ENCODE measurements around the gene GAS2L2.

The GAS2L2 gene

DNA sequence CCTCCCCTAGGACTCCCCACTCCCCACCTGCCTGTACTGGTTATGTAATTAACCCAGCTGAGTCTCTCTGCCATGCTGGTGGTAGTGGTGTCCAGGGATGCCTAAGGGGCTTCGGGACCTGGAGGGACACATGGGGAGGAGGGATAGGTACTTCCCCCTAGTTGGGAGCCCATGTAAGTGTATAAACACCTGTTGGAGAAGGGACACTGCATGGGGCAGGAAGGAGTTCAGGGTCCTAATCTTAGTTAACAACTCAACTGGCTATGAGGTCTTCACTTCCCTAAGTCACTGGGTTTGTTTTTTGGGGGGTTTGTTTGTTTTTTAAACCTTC lies 20.3 kb downstream of the GAS2L2 start:
- no peaks in the 10 kb centered on the region for H3K27me3 ChIP-seq (replicated peaks)
- TF ChIP-seq, protein P1, sequence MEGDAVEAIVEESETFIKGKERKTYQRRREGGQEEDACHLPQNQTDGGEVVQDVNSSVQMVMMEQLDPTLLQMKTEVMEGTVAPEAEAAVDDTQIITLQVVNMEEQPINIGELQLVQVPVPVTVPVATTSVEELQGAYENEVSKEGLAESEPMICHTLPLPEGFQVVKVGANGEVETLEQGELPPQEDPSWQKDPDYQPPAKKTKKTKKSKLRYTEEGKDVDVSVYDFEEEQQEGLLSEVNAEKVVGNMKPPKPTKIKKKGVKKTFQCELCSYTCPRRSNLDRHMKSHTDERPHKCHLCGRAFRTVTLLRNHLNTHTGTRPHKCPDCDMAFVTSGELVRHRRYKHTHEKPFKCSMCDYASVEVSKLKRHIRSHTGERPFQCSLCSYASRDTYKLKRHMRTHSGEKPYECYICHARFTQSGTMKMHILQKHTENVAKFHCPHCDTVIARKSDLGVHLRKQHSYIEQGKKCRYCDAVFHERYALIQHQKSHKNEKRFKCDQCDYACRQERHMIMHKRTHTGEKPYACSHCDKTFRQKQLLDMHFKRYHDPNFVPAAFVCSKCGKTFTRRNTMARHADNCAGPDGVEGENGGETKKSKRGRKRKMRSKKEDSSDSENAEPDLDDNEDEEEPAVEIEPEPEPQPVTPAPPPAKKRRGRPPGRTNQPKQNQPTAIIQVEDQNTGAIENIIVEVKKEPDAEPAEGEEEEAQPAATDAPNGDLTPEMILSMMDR (IDR thresholded peaks at IDR 0.05; ENCODE audit: low read depth, low read length, missing control alignments) = no peak
- H3K4me3 ChIP-seq (ENCODE audit: low read depth, low read length) = no peak overlapping the region
- no peak overlapping the region for H3K27ac ChIP-seq
- no peaks in the 10 kb centered on the region for H3K36me3 ChIP-seq (replicated peaks)
- DNase-seq = no peak
- in situ Hi-C loops (cut with HindIII; ENCODE audit: low pct_ligation_motif_present, low sequenced_read_pairs) = no loop called here

DNA sequence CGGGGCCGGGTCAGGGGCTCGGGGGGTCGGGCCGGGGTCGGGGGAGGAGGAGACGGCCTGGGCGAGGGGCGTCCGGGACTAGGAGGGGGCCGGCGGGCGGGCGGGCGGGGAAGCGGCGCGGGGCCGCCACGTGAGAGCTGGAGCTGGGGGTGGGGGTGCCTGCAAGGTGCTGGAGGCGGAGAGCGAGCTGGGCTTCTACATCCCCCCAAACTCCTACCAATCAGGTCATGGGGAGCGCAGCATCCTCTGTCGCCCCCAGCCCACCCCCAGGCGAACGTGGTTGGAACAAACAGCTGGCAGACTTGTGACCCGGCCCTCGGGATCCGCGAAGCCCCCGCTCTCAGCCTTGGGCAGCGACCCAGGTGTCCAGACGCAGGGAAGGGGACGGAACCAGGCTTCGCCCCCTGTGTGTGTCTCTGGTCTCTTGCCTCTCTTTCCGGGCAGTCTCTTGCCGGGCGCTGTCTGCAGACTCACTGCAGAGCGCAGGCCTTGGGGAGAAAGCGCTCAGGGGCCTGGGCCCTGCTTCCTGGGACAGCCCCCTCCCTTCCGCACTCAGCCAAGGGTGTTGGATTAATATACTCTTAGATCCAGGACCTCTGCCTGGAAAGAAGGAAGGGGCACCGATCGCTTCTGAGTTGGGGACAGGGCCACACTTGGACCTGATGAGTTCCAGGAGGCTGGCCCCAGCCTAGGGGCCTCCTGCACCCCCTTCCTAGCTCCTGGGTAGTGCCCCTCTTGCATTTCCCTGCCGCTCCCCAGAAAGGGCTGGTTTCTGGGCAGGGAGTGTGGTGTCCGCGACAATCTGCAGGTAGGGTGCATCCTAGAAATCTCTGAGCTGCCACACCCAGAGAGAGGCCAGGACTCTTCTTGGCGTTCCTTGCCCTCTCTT lies 20.9 kb downstream of the GAS2L2 start:
- DNase-seq = no peak
- H3K36me3 ChIP-seq (replicated peaks) = no peaks in the 10 kb centered on the region
- H3K27me3 ChIP-seq (replicated peaks) = no peaks in the 10 kb centered on the region
- peak overlapping the region; percentile 61 for H3K4me3 ChIP-seq (ENCODE audit: low read depth, low read length)
- TF ChIP-seq, protein P1 (IDR thresholded peaks at IDR 0.05; ENCODE audit: low read depth, low read length, missing control alignments) = no peak
- in situ Hi-C loops (cut with HindIII; ENCODE audit: low pct_ligation_motif_present, low sequenced_read_pairs) = no loop called here
- H3K27ac ChIP-seq = no peak overlapping the region

DNA sequence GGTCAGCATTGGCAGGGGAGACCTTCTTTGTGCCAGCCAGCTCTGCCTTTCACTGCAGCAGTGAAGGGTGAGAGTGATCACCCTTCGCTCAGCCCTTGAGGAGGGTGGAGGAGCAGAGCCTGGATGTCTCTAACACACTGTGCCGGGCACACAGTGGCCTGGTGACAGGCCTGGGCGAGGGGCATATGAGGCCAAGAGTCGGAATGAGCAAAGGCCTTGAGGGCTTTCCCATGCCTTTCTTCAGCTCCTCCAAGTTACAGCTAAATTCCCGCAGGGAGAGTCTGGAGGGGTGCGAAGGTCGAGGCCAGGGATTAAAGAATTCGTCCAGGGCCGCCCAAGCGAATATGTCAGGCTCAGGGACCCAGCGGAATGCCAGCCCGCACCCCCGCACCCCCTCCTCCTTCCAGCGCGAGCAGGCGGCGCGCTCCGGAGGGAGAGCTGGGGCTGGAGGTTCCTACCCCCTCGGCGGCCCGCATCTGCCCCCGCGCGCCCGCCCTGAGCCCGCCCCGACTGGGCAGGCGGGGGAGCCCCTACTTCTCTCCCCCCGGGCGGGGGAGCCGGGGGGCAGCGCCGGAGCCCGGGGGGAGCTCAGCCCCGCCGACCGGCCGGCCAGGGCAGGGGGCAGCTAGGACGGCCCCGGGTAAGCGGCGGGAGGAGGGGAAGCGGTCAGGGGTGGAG lies 21.7 kb downstream of the GAS2L2 start, which contains the start of gene RASL10B:
Gene RASL10B, plus strand, starts transcription at position 401 of the 678 bp plus-strand sequence. CDS start 3,546 bp downstream, outside the sequence.
- H3K27me3 ChIP-seq (replicated peaks) = no peaks in the 10 kb centered on the region
- TF ChIP-seq, protein P1 (IDR thresholded peaks at IDR 0.05; ENCODE audit: low read depth, low read length, missing control alignments) = no peak
- in situ Hi-C loops (cut with HindIII; ENCODE audit: low pct_ligation_motif_present, low sequenced_read_pairs) = no loop called here
- peak within 1 kb of the TSS; percentile 61 for H3K4me3 ChIP-seq (ENCODE audit: low read depth, low read length)
- H3K36me3 ChIP-seq (replicated peaks) = no peaks in the 10 kb centered on the region
- peak; percentile 29 for DNase-seq
- H3K27ac ChIP-seq = no peak within 1 kb of the TSS

DNA sequence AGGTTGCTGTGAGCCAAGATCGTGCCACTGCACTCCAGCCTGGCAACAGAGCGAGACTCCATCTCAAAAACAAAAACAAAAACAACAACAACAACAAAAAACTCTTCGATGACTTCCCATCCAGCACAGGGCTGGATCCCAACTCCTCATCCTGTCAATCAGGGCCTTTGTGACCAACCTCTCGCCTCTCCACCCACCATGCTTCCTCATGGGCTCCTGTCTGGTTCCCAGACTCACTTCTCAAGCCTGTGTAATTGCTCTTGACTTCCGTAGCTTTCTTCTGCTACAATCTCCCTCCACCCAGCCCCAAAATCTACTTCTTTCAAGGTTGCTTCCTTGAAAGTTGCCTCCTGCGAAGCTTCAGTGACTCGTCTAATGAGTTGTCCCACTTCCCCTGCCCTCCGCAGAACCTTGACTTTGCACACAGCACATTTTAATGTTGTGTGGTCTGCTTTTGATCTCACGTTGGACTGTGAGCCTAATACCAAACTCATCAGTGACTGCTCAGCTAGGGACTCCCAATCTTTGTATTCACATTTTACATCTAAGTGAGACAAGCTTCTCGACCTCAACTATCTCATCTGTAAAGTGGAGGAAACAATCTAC lies 22.5 kb downstream of the GAS2L2 start:
- DNase-seq = no peak
- in situ Hi-C loops (cut with HindIII; ENCODE audit: low pct_ligation_motif_present, low sequenced_read_pairs) = no loop called here
- no peaks in the 10 kb centered on the region for H3K36me3 ChIP-seq (replicated peaks)
- H3K27ac ChIP-seq = no peak overlapping the region
- no peak overlapping the region for H3K4me3 ChIP-seq (ENCODE audit: low read depth, low read length)
- TF ChIP-seq, protein P1 (IDR thresholded peaks at IDR 0.05; ENCODE audit: low read depth, low read length, missing control alignments) = no peak
- no peaks in the 10 kb centered on the region for H3K27me3 ChIP-seq (replicated peaks)

DNA sequence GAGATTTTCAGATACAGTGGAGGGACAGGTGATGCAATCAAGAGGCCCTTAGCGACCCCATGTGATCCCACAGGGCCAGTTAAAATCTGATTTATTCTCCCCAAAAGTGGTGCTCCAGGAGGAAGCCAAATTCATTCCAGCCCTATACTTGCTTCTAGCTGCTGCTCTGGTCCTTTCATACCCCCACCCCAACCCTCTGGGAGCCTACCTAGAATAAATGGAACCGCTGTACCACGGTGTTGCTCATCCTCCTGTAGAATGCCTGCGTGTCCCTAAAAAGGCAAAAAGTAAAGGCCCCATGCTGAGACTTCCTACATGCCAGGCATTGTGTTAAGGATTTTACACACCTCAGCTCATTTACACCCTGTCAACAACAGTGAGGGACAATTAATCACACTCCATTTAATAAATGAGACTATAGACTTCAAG lies 23.6 kb downstream of the GAS2L2 start:
- TF ChIP-seq, protein P1 (IDR thresholded peaks at IDR 0.05; ENCODE audit: low read depth, low read length, missing control alignments) = no peak

More for the DNA sequence above, 23.6 kb downstream of the GAS2L2 start:
- Histone ChIP-seq H3K27me3 (replicated peaks) (no peaks in the 10 kb centered on the region), H3K4me3 (ENCODE audit: low read depth, low read length) (no peak overlapping the region), H3K36me3 (replicated peaks) (peaks cover 6% of the 10 kb centered on the region), H3K27ac (no peak overlapping the region)
- in situ Hi-C loops (cut with HindIII; ENCODE audit: low pct_ligation_motif_present, low sequenced_read_pairs) = no loop called here
- DNase-seq = no peak

All from brain microvascular endothelial cell (primary cell).